Stimulated activated CD8-positive, alpha-beta memory T cell treated with anti-CD3 and anti-CD28 coated beads, Interleukin-15, amount 100 ng/mL, for 1 hour (primary cell): ENCODE data around the gene CLPTM1.
"Not testable (repeated sequence)": the region's sequence is repeated elsewhere in the genome, so short reads cannot be mapped to it uniquely, and the experiment has no call there.

Experiments used
- DNase-seq: peaks from one replicate; pipeline ENCODE4 v3.0.0-alpha.2; 2020; ENCODE audit warnings: low read depth

The CLPTM1 gene

DNA sequence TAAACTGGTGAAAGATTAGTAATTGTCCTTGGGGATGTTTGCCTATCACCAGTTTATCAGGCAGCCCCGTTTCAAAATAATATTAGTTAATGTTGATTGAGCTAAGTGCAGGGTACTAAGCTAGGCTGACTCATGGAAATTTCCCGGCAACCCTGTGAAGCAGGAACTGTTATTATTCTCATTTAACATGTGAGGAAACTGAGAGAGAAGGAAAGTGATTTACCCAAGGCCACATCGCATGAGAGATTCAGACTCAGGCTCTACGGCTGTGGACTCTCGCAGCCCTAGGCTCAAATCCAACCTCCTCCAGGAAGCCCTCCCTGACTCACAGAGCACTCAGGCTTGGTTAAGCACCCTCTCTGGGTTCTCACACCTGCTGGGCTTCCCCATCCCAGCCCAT lies 19.7 kb downstream of the CLPTM1 start:
- no peak for DNase-seq

DNA sequence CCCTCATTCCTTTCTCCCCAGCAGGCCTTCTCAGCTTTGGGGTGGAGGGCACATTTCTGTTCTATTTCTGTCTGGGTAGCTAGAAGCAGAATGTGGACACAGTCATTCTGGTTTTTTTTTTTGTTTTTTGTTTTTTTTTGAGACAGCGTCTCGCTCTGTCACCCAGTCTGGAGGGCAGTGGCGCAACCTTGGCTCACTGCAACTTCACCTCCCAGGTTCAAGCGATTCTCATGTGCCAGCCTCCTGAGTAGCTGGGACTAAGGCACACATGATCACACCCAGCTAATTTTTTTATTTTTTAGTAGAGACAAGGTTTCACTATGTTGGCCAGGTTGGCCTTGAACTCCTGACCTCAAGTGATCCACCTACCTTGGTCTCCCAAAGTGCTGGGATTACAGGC lies 20.3 kb downstream of the CLPTM1 start:
- no peak for DNase-seq

DNA sequence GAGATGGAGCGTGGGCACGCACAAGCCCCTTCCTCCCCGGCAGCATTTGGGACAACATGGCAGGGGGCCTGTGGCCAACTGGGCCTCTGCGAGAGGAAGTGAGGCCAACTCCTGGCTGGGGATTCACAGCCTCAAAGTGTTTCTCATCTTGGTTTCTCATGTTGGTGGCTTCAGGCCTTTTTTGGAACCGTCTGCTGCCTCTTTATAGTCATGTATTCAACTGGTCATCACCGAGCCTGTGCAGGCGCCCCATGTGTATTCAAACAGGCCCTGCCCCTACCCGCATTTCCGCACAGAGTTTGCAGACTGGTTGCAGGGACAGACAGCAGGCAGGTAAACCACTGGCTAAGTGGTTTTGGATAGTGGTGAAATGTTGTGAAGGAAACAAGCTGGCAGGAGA lies 28.8 kb downstream of the CLPTM1 start:
- no peak for DNase-seq

GRCh38 chr19:44985445-44985844 lies 30.3 kb downstream of the CLPTM1 start:
- DNase-seq, result no peak

DNA sequence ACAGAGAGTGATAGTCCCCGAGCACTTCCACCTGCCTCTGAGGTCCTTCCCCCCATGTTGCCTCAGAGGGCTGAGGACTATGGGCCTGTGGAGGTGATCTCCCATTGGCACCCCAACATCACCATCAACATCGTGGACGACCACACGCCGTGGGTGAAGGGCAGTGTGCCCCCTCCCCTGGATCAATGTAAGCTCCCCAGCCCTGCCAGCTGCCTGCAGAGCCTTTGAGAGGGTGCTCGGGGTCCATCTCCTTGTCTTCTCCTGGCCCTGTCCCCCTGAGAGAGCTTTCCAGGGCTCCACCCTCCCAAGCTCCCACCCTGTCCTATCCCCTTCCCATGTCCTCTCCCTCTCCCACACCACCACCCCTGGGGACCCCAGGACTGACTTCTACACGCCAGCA lies 31.2 kb downstream of the CLPTM1 start:
- no peak for DNase-seq

GRCh38 chr19:44987148-44987675 lies 32.0 kb downstream of the CLPTM1 start:
- no peak for DNase-seq

DNA sequence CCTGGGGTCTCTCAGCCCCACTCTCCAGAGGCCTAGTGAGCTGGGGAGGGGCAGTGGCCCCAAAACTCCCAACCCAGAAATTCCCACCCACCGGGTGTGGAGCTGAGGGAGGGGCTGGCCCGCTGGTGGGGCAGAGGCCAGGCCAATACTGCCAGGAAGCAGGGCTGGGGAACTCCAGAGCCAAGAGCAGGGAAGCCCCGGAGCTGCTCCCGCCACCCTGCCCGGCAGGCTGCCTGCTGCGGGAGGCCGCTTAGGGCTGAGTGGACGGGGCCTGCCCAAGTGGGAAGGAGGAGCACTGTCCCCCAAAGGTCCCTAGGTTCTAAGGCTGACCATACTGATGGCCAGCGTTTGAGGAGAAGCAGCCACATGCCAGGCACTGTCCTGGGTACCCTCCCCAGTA lies 33.1 kb downstream of the CLPTM1 start:
- DNase-seq, result no peak

DNA sequence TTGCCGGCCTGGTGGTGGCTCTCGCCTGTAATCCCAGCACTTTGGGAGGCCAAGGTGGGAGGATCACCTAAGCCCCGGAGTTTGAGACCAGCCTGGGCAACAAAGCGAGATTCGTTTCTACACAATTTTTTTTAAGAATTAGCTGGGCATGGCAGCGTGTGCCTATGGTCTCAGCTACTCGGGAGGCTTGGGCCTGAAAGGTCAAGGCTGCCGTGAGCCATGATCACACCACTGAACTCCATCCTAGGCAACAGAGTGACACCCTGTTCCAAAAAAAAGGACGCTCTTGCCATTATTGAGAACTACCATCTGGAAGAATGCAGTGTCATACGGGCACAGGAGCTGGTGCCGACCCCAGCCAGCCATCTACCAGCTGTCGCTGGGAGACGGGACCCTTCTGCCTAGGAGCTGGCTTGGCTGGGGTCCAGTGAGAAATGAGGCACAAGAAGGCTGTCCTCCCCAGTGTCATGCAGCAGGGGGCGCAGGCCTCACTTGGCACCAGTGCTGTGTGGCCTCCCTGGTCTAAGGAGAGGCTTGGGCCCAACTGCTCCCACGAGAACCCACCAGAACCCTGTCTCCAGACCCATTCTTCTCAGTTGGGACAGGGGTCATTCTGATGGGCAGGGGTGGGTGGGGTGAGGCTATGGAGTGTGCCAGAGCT lies 33.8 kb downstream of the CLPTM1 start:
- DNase-seq, result peak; percentile 28

DNA sequence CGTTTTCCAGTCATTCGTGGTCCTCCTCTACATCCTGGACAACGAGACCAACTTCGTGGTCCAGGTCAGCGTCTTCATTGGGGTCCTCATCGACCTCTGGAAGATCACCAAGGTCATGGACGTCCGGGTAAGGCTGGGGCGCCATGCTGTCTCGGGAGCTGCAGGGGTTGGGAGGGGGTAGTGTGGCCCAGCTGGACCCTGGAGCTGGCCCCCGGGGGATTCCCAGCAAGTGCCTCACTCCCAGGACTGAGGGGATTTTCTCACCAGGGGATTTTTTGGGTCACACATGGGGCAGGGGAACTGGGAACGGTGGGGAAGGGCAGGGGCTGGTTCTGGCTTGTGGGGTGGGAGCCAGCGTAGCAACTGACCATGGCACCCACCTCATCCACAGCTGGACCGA lies 35.3 kb downstream of the CLPTM1 start:
- no peak for DNase-seq

- DNase-seq, result no peak
These were observed 35.8 kb downstream of the CLPTM1 start for GRCh38 chr19:44990966-44991365.

DNA sequence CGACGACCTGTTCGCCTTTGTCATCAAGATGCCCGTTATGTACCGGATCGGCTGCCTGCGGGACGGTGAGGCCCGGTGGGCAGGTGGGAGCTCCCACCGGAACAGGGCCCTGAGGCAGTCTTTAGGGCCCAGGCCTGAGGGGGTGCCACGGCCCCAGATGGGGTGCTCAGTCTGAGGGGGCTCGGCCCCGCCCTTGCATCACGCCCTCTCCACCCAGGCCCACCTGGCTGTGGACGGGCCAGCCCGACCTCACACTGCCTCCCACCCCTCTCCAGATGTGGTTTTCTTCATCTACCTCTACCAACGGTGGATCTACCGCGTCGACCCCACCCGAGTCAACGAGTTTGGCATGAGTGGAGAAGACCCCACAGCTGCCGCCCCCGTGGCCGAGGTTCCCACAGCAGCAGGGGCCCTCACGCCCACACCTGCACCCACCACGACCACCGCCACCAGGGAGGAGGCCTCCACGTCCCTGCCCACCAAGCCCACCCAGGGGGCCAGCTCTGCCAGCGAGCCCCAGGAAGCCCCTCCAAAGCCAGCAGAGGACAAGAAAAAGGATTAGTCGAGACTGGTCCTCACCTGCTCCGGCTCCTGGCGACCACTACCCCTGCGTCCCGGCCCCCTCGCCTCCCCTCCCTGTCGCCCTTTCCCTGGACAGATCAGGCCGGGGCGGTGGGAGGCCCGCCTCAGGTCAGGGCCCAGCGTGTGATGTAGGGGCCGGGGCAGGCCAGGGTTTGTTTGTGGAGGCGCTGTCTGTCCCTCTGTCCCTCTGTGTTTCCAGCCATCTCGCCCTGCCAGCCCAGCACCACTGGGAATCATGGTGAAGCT lies 37.4 kb downstream of the CLPTM1 start:
- DNase-seq, result no peak

- DNase-seq, result no peak
These were observed 38.3 kb downstream of the CLPTM1 start for GRCh38 chr19:44993526-44993925.

- no peak for DNase-seq
These were observed 38.9 kb downstream of the CLPTM1 start for GRCh38 chr19:44993926-44994537.

- no peak for DNase-seq
These were observed 42.8 kb downstream of the CLPTM1 start for GRCh38 chr19:44998025-44998424.

DNA sequence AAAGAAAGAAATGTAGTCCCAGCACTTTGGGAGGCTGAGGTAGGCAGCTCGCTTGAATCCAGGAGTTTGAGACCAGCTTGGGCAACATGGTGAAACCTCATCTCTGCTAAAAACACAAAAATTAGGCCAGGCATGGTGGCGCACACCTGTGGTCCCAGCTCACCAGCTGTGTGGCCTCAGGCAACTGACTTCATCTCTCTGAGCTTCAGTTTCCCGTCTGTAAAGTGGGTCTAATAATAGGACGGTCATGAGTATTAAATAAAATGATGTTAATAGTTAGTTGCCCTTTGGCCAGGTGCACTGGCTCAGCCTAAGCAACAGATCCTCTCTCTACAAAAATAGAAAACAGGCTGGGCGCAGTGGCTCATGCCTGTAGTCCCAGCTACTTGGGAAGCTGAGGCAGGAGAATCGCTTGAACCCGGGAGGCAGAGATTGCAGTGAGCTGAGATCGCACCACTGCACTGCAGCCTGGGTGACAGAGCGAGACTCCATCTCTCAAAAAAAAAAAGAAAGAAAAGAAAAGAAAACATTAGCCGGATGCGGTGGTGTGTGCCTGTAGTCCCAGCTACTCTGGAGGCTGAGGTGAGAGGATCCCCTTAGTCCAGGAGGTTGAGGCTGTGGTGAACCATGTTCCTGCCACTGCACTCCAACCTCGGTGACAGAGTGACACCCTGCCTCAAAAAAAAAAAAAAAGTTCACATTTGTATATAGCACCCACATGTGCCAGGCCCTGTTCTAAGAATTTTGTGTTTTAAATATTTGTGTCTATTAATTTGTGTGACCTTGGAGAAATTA lies 44.1 kb downstream of the CLPTM1 start:
- not testable (repeated sequence) for DNase-seq

DNA sequence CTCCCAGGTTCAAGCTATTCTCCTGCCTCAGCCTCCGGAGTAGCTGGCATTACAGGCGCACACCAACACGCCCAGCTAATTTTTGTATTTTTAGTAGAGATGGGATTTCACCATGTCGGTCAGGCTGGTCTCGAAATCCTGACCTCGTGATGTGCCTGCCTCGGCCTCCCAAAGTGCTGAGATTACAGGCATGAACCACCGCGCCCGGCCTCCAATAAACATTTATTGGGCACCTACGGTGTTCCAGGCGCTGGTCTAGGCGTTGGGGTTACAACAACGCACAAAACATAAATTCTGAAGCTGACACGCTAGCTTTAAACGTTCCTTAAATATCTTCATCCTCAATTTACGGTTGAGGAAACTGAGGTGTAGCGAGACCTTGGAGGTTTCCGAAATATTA lies 45.5 kb downstream of the CLPTM1 start:
- not testable (repeated sequence) for DNase-seq

- DNase-seq, result peak; percentile 92
These were observed 46.0 kb downstream of the CLPTM1 start, which contains the start of gene RELB for GRCh38 chr19:45001087-45001739. Gene RELB (plus strand): TSS chr19:45001464. CDS start chr19:45001580, 116 bp downstream.

GRCh38 chr19:45003485-45003884 lies 48.3 kb downstream of the CLPTM1 start:
- no peak for DNase-seq

GRCh38 chr19:45005787-45006186 lies 50.6 kb downstream of the CLPTM1 start:
- no peak for DNase-seq

DNA sequence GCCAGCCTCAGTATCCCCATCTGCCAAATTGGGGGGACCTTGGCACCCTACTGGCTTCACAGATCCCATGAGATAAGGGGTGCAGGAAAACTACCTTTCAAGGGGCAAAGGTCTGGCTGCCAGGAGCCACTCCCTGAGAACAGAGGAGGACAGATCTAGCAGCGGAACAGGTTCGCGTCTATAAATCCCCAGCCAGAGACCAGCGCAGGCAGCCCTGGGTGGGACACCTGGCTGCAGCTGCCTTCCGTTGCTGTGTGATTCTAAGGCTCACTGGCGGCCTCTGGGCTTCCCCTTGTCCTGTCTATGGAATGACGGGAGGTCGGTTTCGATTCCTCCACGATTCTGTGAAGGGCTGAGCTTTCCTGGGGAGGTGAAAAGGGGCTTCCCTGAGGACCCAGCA lies 53.4 kb downstream of the CLPTM1 start:
- no peak for DNase-seq

GRCh38 chr19:45009625-45010255 lies 54.6 kb downstream of the CLPTM1 start:
- no peak for DNase-seq
